NCI-H2107 (cell line): ENCODE data around the gene PEDS1.
"Not testable (repeated sequence)": the region's sequence is repeated elsewhere in the genome, so short reads cannot be mapped to it uniquely, and the experiment has no call there.

Source experiments
- DNase-seq: peaks from one replicate; lab custom pipeline; 2025; lab: John Stamatoyannopoulos, UW

Gene PEDS1

GRCh38 chr20:50163570-50164317 is 10.2 kb upstream of the PEDS1 start:
- no peak for DNase-seq

- DNase-seq = not testable (repeated sequence)
These were observed 8.0 kb upstream of the PEDS1 start for GRCh38 chr20:50161494-50161893.

GRCh38 chr20:50153153-50153499 is 397 bp downstream of the PEDS1 start:
- DNase-seq = no peak

GRCh38 chr20:50152394-50153152 is 950 bp downstream of the PEDS1 start:
- no peak for DNase-seq

GRCh38 chr20:50151034-50151743 is 2.3 kb downstream of the PEDS1 start:
- no peak for DNase-seq

- no peak for DNase-seq
These were observed 3.9 kb downstream of the PEDS1 start for GRCh38 chr20:50149481-50150254.

- no peak for DNase-seq
These were observed 6.5 kb downstream of the PEDS1 start for GRCh38 chr20:50146732-50147662.

GRCh38 chr20:50146214-50146613 is 7.3 kb downstream of the PEDS1 start:
- no peak for DNase-seq

GRCh38 chr20:50145566-50145965 is 8.0 kb downstream of the PEDS1 start:
- DNase-seq = no peak

GRCh38 chr20:50144362-50144761 is 9.2 kb downstream of the PEDS1 start:
- DNase-seq = no peak

GRCh38 chr20:50142812-50143211 is 10.7 kb downstream of the PEDS1 start:
- peak; percentile 45 for DNase-seq

- DNase-seq = no peak
These were observed 11.5 kb downstream of the PEDS1 start for GRCh38 chr20:50141811-50142561.

GRCh38 chr20:50141018-50141675 is 12.4 kb downstream of the PEDS1 start:
- DNase-seq = no peak

- no peak for DNase-seq
These were observed 13.1 kb downstream of the PEDS1 start for GRCh38 chr20:50140339-50140859.

GRCh38 chr20:50138479-50139393 is 14.8 kb downstream of the PEDS1 start:
- no peak for DNase-seq

GRCh38 chr20:50138120-50138478 is 15.4 kb downstream of the PEDS1 start:
- no peak for DNase-seq

- DNase-seq = not testable (repeated sequence)
These were observed 15.8 kb downstream of the PEDS1 start for GRCh38 chr20:50137702-50138101.

- DNase-seq = no peak
These were observed 16.5 kb downstream of the PEDS1 start for GRCh38 chr20:50136822-50137599.
